GM12878 (cell line): ENCODE data around the gene FOXI1. TPM values are rescaled to one million over a fixed set of nuclear protein-coding genes. Genes with fewer than 3 reads are reported as not detected.

Experiments
- ATAC-seq: fragments of 200-7000 bp; cut with Tn5 transposase; 3 replicates; pipeline ENCODE4 v1.9.1; 2020; ENCODE audit warnings: mild to moderate bottlenecking, moderate library complexity
- BruUV-seq: library from RNA; stranded (reverse); fragments of 400-500 nt; replicated peaks from 2 replicates; lab custom pipeline; 2021; lab: Mats Ljungman, UMichigan
- CTCF ChIA-PET: fragments of 300-600 bp; sonication (Branson Sonifier 250); formaldehyde crosslinking; extraction: SDS; loops from one replicate; lab custom pipeline; 2021; ENCODE audit warnings: inconsistent platforms; lab: Yijun Ruan, JAX
- POLR2A ChIA-PET: fragments of 350-600 bp; formaldehyde crosslinking; extraction: SDS; loops from one replicate; lab custom pipeline; 2021; ENCODE audit warnings: inconsistent platforms; lab: Charles Lee
- RAD21 ChIA-PET: fragments of 300-600 bp; sonication (Branson Sonifier 250); formaldehyde crosslinking; loops from one replicate; lab custom pipeline; 2023; ENCODE audit warnings: antibody characterized with exemption; ENCODE audit not compliant: unreplicated experiment; lab: Charles Lee
- SMC1A ChIA-PET: fragments of 300-600 bp; sonication (Branson Sonifier 250); formaldehyde crosslinking; loops from one replicate; lab custom pipeline; 2023; ENCODE audit not compliant: unreplicated experiment, uncharacterized antibody; lab: Charles Lee
- DNase-seq: peaks from one replicate; pipeline ENCODE4 v3.0.0-alpha.2; 2011; ENCODE audit warnings: low read depth, low spot score
- FAIRE-seq: peaks from 3 replicates; lab custom pipeline; 2011; peaks lifted over from hg19 to GRCh38; lab: Jason Lieb, UNC
- H2AFZ ChIP-seq: 2 replicates; pipeline ENCODE4 v1.6.0; 2011; ENCODE audit warnings: low read depth, low read length, control low read depth; ENCODE audit not compliant: control insufficient read depth
- H3K27ac ChIP-seq: 2 replicates; pipeline ENCODE4 v1.5.1; 2011; ENCODE audit warnings: control low read depth; ENCODE audit not compliant: control insufficient read depth, insufficient read depth
- H3K27me3 ChIP-seq, 2 experiments: replicated peaks in 1 of 2; 2 replicates each; pipeline versions ENCODE4 v1.6.0 to v1.6.1; 2011; ENCODE audit warnings: low read length in 1 of 2; ENCODE audit not compliant: control insufficient read depth in 2 of 2, insufficient read depth in 2 of 2
- H3K36me3 ChIP-seq, 2 experiments: 2 replicates each; pipeline ENCODE4 v1.5.1; 2011; ENCODE audit warnings: low read length in 1 of 2; ENCODE audit not compliant: control insufficient read depth in 2 of 2, insufficient read depth in 2 of 2
- H3K4me1 ChIP-seq: 2 replicates; pipeline ENCODE4 v1.6.1; 2011; ENCODE audit warnings: mild to moderate bottlenecking, low read length, moderate library complexity, mixed read lengths; ENCODE audit not compliant: control insufficient read depth, insufficient read depth
- H3K4me2 ChIP-seq: 2 replicates; pipeline ENCODE4 v1.6.0; 2011; ENCODE audit warnings: control low read depth; ENCODE audit not compliant: control insufficient read depth, insufficient read depth
- H3K4me3 ChIP-seq: fragments of 200-600 bp; sonication (generic); 2 replicates; pipeline ENCODE4 v1.5.1; 2016
- H3K79me2 ChIP-seq: 2 replicates; pipeline ENCODE4 v1.6.0; 2011; ENCODE audit warnings: low read length; ENCODE audit not compliant: control insufficient read depth, insufficient read depth
- H3K9ac ChIP-seq: 2 replicates; pipeline ENCODE4 v1.8.0; 2011; ENCODE audit warnings: low read length, control low read depth, mixed read lengths; ENCODE audit not compliant: control insufficient read depth, insufficient read depth
- H3K9me3 ChIP-seq: replicated peaks from 3 replicates; pipeline ENCODE4 v1.5.1; 2011; ENCODE audit warnings: mild to moderate bottlenecking, low read length; ENCODE audit not compliant: control insufficient read depth, insufficient read depth
- H4K20me1 ChIP-seq: 2 replicates; pipeline ENCODE4 v1.6.0; 2011; ENCODE audit not compliant: control insufficient read depth, insufficient read depth
- BCL11A ChIP-seq: IDR thresholded peaks from 2 replicates; pipeline ENCODE4 v1.6.1; 2011; ENCODE audit warnings: low read depth, low read length
- CTCF ChIP-seq, 3 experiments: IDR thresholded peaks in 2 of 3; conservative IDR thresholded peaks in 1 of 3; 2 replicates each; pipeline ENCODE4 v1.5.1; 2011; ENCODE audit warnings: low read depth in 3 of 3, low read length in 3 of 3, mild to moderate bottlenecking in 3 of 3, control low read depth in 2 of 3, moderate library complexity in 2 of 3, inconsistent platforms in 1 of 3, mixed read lengths in 1 of 3; ENCODE audit not compliant: control insufficient read depth in 2 of 3, insufficient read depth in 1 of 3; ENCODE audit errors: extremely low read depth in 1 of 3
- KDM1A ChIP-seq: fragments of 200-600 bp; sonication (generic); IDR thresholded peaks from 2 replicates; pipeline ENCODE4 v1.6.1; 2016; ENCODE audit warnings: borderline replicate concordance
- NR2F1 ChIP-seq: fragments of 450-650 bp; conservative IDR thresholded peaks from 2 replicates; pipeline ENCODE4 v1.6.1; 2017; ENCODE audit warnings: mild to moderate bottlenecking
- RFX5 ChIP-seq: IDR thresholded peaks from 2 replicates; pipeline ENCODE4 v1.6.1; 2011; ENCODE audit warnings: low read depth, low read length, improper control_type of control experiment
- WRNIP1 ChIP-seq: IDR thresholded peaks from 2 replicates; pipeline ENCODE4 v1.6.1; 2011; ENCODE audit warnings: low read depth, low read length, improper control_type of control experiment, borderline replicate concordance
- ZBTB33 ChIP-seq: fragments of 450-650 bp; IDR thresholded peaks from 2 replicates; pipeline ENCODE4 v1.6.1; 2017; ENCODE audit warnings: mild to moderate bottlenecking
- ZNF24 ChIP-seq: fragments of 450-650 bp; IDR thresholded peaks from 2 replicates; pipeline ENCODE4 v1.6.1; 2017; ENCODE audit warnings: antibody characterized with exemption, mild to moderate bottlenecking
- WGBS: methylation state at CpG from one replicate; pipeline ENCODE4 v1.1.6; 2016; ENCODE audit warnings: low lambda C conversion rate; ENCODE audit not compliant: insufficient replicate concordance, insufficient coverage; ENCODE audit errors: missing lambda C conversion rate; 5-methylcytosine and 5-hydroxymethylcytosine counted together
- in situ Hi-C: fragments of 300-500 bp; cut with MboI; formaldehyde crosslinking; loops from 9 replicates; pipeline ENCODE4 v1.14.3; 2018; ENCODE audit warnings: mixed read lengths
- intact Hi-C: fragments of 100-400 bp; cut with micrococcal nuclease; formaldehyde crosslinking; loops from one replicate; pipeline ENCODE4 v1.14.2; 2022; ENCODE audit not compliant: unreplicated experiment
- polyA plus RNA-seq, 11 experiments: library from polyadenylated mRNA; depleted of rRNA in 4 of 11; unstranded in 6 of 11; stranded (reverse) in 5 of 11; fragments of >200 nt; fragmentation: Nextera tagmentation in 4 of 11; fragmentation: Illumina TruSeq in 1 of 11; extraction: Ambion mirVana in 4 of 11; extraction: Trizol in 1 of 11; gene quantifications; 1 replicate in 1 of 11; 2 replicates in 10 of 11; pipeline versions ENCODE4 v1.2.1 to v1.2.3, GENCODE V29; 2011 to 2016; ENCODE audit warnings: inconsistent platforms in 2 of 11, missing spikeins in 2 of 11, low read depth in 1 of 11
- total RNA-seq, 4 experiments: library from RNA; depleted of rRNA in 3 of 4; stranded (reverse); fragments of >200 nt in 3 of 4; fragmentation: Illumina TruSeq in 1 of 4; extraction: Trizol in 1 of 4; gene quantifications; 2 replicates each; pipeline versions ENCODE4 v1.2.1 to v1.2.3, GENCODE V29; 2013 to 2021

FOXI1 gene
- total and polyA plus RNA-seq, 10 of the 15 experiments (the other 5 are each of a cell fraction or from before 2014, with no cell fraction given), result not detected

- H3K4me2 ChIP-seq, result no peak overlapping the region
- H3K9ac ChIP-seq, result no peak overlapping the region
- H3K79me2 ChIP-seq, result no peaks in the 10 kb centered on the region
- no peaks in the 10 kb centered on the region for H3K27me3 ChIP-seq
- TF ChIP-seq WRNIP1 (no peak), RFX5 (no peak), KDM1A (no peak)
- FAIRE-seq (no peak), DNase-seq (no peak), ATAC-seq (no peak)
- H3K4me3 ChIP-seq, result no peak overlapping the region
- H4K20me1 ChIP-seq, result no peaks in the 10 kb centered on the region
- ChIA-PET RAD21 (no interaction called here), POLR2A (no interaction called here), SMC1A (no interaction called here), CTCF (interaction anchor here (0.6 to 2.4 kb wide), 2 partner anchors 9 to 1728 kb away, joined by 3 to 7 read pairs; no protein-coding TSS in a partner anchor)
- H2AFZ ChIP-seq, result no peak overlapping the region
- H3K36me3 ChIP-seq, result peaks cover 6 to 21% of the 10 kb centered on the region in 2 experiments
- H3K9me3 ChIP-seq, result no peaks in the 10 kb centered on the region
- intact Hi-C loops (no loop called here), in situ Hi-C loops (no loop called here)
- no peaks in the 10 kb centered on the region; the same call in 1 of the 2 replicates for H3K4me1 ChIP-seq
- H3K27ac ChIP-seq, result no peak overlapping the region
- BruUV-seq, result no TSS peak
- 99% methylated on average over 5 of the region's 5 CpGs for WGBS
These were observed 36.2 kb upstream of the FOXI1 start for GRCh38 chr5:170069512-170069911.

GRCh38 chr5:170070556-170071412, 34.9 kb upstream of the FOXI1 start:
- Histone ChIP-seq H3K4me3 (no peak overlapping the region), H3K27ac (no peak overlapping the region), H2AFZ (no peak overlapping the region), H3K79me2 (no peaks in the 10 kb centered on the region), H3K4me2 (no peak overlapping the region), H3K9me3 (no peaks in the 10 kb centered on the region), H3K4me1 (no peaks in the 10 kb centered on the region; the same call in 1 of the 2 replicates), H3K36me3 (peaks cover 8 to 27% of the 10 kb centered on the region in 2 experiments), H3K27me3 (no peaks in the 10 kb centered on the region), H3K9ac (no peak overlapping the region), H4K20me1 (no peaks in the 10 kb centered on the region)
- RAD21 ChIA-PET, result interaction anchor here (0.6 kb wide), 1 partner anchor 109 kb away, joined by 3 read pairs; no protein-coding TSS in a partner anchor
- TF ChIP-seq ZBTB33, result peak; percentile 99
- no peak for TF ChIP-seq BCL11A
- no peak for TF ChIP-seq NR2F1
- no peak for TF ChIP-seq ZNF24
- TF ChIP-seq CTCF (IDR thresholded peaks at IDR 0.05 in 2 of 3, conservative IDR thresholded peaks at IDR 0.05 in 1 of 3; ENCODE audit: control insufficient read depth in 2 of 3, extremely low read depth in 1 of 3, insufficient read depth in 1 of 3, low read depth in 3 of 3, low read length in 3 of 3), result peak; percentile 15 to 51 (median 44); a peak in 4 of 6 replicates
- intact Hi-C loops, result loop anchor here (10.0 kb wide), 1 partner anchor 366 kb away; no protein-coding TSS in a partner anchor
- POLR2A ChIA-PET, result no interaction called here
- CTCF ChIA-PET, result interaction anchor here (0.7 to 2.4 kb wide), 8 partner anchors 11 to 369 kb away, joined by 3 to 7 read pairs (median 4); no protein-coding TSS in a partner anchor
- SMC1A ChIA-PET, result interaction anchor here (1.1 to 1.7 kb wide), 2 partner anchors 14 to 112 kb away, joined by 3 to 6 read pairs; no protein-coding TSS in a partner anchor
- ATAC-seq (0 out of 3 replicates have a peak, but pooled peaks have one; percentile 14), FAIRE-seq (no peak), DNase-seq (no peak)
- WGBS, result 96% methylated on average over 14 of the region's 14 CpGs
- no TSS peak for BruUV-seq
- in situ Hi-C loops, result no loop called here
